Keratinocyte (primary cell): Measurements from ENCODE around the gene DNASE1L2.

Source experiments
- EZH2 ChIP-seq: IDR thresholded peaks from one replicate; pipeline ENCODE4 v1.6.1; 2012; ENCODE audit warnings: inconsistent platforms, mild to moderate bottlenecking, low read length, moderate library complexity
- TF ChIP-seq, protein P1 (sequence below), 3 experiments: IDR thresholded peaks in 1 of 3; conservative IDR thresholded peaks in 1 of 3; optimal IDR thresholded peaks in 1 of 3; 2 replicates in 2 of 3; 3 replicates in 1 of 3; pipeline versions ENCODE3 to v1.5.1; 2011; ENCODE audit warnings: low read length in 3 of 3, mild to moderate bottlenecking in 3 of 3, moderate library complexity in 2 of 3, control low read depth in 1 of 3, inconsistent platforms in 1 of 3; ENCODE audit not compliant: insufficient read depth in 2 of 3; ENCODE audit errors: extremely low read depth in 1 of 3

DNA sequence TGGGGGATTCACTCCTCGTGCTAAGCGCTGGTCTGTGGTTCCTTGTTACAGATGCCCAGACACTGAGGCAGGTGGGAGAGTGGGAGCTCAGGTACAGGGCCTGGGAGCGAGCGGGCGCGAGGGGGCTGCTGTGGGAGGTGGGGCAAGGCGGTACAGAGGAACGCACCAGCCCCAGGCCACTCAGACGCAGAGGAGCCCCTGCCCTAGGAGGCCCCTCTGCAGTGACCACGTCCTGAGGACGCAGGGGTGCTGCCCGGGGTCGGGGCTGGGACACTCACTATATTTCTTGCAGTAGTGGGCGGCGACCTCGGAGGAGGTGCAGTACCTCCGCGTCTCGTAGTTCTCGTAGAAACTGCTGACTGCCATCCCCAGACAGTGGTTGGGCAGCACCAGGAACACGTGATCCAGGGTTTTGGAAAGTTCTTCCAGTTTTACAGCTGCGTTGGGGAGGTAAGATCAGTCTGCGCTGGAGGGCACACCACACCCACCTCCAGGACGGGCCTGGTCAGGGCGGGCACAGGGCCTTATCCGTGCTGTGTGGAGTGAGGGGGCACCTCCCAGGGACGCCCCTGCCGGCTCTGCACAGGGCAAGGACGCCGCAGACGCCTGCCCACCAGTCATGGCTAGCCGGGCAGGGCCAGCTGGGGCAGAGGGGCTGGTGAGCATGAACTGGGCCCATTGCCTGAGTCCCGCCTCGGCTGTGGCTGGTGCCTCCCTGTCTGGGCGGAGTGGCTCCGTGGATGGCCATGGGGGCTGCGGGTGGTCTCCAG lies 47.9 kb downstream of the DNASE1L2 start:
- TF ChIP-seq EZH2, result no peak
- TF ChIP-seq, protein P1, sequence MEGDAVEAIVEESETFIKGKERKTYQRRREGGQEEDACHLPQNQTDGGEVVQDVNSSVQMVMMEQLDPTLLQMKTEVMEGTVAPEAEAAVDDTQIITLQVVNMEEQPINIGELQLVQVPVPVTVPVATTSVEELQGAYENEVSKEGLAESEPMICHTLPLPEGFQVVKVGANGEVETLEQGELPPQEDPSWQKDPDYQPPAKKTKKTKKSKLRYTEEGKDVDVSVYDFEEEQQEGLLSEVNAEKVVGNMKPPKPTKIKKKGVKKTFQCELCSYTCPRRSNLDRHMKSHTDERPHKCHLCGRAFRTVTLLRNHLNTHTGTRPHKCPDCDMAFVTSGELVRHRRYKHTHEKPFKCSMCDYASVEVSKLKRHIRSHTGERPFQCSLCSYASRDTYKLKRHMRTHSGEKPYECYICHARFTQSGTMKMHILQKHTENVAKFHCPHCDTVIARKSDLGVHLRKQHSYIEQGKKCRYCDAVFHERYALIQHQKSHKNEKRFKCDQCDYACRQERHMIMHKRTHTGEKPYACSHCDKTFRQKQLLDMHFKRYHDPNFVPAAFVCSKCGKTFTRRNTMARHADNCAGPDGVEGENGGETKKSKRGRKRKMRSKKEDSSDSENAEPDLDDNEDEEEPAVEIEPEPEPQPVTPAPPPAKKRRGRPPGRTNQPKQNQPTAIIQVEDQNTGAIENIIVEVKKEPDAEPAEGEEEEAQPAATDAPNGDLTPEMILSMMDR (optimal IDR thresholded peaks at IDR 0.05 in 1 of 3, IDR thresholded peaks at IDR 0.05 in 1 of 3, conservative IDR thresholded peaks at IDR 0.05 in 1 of 3; ENCODE audit: extremely low read depth in 1 of 3, insufficient read depth in 2 of 3, low read length in 3 of 3), result no peak
